Fibroblast of the aortic adventitia (primary cell): ENCODE data around the gene SP8. TPM values are rescaled to one million over a fixed set of nuclear protein-coding genes. Genes with fewer than 3 reads are reported as not detected.

Experiments
- DNase-seq: peaks from one replicate; pipeline ENCODE4 v3.0.0-alpha.2; 2010; ENCODE audit warnings: low read depth
- H3K4me3 ChIP-seq: 2 replicates; pipeline ENCODE4 v1.5.1; 2011; ENCODE audit warnings: low read depth, mild to moderate bottlenecking, control low read depth, low read length, moderate library complexity
- CTCF ChIP-seq: IDR thresholded peaks from 2 replicates; pipeline ENCODE4 v1.5.1; 2011; ENCODE audit warnings: mild to moderate bottlenecking, low read length, control low read depth, inconsistent platforms; ENCODE audit not compliant: insufficient read depth
- total RNA-seq: library from RNA; depleted of rRNA; stranded (reverse); fragments of >200 nt; gene quantifications from 2 replicates; pipeline ENCODE4 v1.2.3, GENCODE V29; 2012; ENCODE audit warnings: low replicate concordance

SP8 gene
- total RNA-seq, 1 donor = not detected

DNA sequence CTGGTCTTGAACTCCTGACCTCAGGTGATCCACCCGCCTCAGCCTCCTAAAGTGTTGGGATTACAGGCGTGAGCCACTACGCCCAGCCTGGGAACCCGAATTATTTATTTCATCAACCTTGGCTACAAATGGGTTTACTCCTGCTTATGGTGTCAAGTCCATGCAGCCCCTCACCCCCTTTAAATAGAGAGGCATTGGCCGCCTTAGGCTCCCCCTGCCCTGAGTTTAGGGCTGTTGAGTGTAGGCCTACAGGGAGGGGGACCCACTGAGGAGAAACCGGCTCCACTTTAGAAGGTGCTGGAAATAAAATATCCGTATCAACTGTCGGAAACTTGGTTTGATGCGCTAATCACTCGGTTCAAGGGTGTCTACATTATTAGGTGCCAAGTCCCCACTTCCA, 8.7 kb upstream of the SP8 start:
- no peak for TF ChIP-seq CTCF
- no peak for DNase-seq
- no peak overlapping the region for H3K4me3 ChIP-seq

GRCh38 chr7:20794676-20795075, 8.0 kb upstream of the SP8 start:
- DNase-seq = no peak
- H3K4me3 ChIP-seq = no peak overlapping the region
- TF ChIP-seq CTCF = no peak

DNA sequence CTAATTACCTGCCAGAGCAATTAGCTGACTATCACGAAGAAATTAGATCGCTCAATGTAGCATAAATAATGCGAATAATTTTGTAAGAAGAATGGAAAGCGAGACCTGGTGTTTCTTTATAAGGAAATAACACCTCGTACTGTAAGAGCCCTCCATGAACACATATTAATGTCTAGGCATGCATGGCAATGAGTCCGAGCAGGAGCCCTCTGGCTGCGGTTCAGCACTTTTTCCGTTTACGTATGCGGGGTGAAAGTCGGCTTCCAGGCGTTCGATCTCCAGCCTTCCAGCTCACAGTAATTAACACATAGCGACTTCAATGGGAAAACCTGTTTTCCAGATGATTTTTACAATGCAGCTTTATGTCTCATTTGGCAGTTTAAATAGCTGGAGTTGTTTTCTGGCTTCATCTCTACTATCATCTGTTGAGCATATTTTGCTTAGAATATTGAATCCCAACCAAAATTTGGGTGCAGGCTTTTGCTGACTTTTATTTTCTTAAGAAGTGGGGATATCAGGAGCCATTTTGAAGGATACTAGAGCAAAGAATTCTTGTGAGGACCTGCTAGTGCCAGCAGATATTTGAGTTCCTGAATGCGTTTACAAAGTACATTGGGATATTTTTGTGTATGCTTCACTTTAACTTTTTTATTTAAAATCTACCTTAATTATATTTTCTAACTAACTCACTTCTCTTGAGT, 7.2 kb upstream of the SP8 start:
- TF ChIP-seq CTCF = no peak
- H3K4me3 ChIP-seq = no peak overlapping the region
- DNase-seq = no peak

DNA sequence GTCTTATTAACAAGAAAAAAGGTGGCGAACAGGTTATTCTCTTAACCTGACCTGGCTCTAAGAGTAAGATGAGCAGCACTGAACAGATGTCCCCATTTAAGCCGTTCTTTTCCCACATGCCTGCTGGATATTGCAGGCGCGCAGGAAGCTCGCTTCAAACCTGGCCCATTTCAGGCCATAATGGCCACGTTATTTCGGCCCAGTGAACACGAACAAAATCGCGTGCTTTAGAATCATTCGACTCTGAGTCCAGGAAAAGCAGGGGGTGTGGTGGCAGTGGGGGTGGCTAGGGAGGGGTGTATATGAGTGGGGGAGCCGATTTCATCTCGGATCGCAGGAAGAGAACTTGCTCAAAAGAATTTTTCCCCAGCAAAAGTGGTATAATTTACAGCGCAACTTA, 6.6 kb upstream of the SP8 start:
- no peak overlapping the region for H3K4me3 ChIP-seq
- DNase-seq = no peak
- TF ChIP-seq CTCF = no peak

GRCh38 chr7:20791538-20792434, 5.1 kb upstream of the SP8 start:
- no peak for TF ChIP-seq CTCF
- DNase-seq = no peak
- no peak overlapping the region for H3K4me3 ChIP-seq

- H3K4me3 ChIP-seq = no peak overlapping the region
- no peak for TF ChIP-seq CTCF
- DNase-seq = no peak
Measured at GRCh38 chr7:20790375-20790774, 3.7 kb upstream of the SP8 start.
